Fibroblast of lung (primary cell): ENCODE results near the gene SH2B3. TPM values are rescaled to one million over a fixed set of nuclear protein-coding genes. Genes with fewer than 3 reads are reported as not detected.

Experiments used
- DNase-seq, 2 donors: peaks; one replicate each; pipeline versions ENCODE4 v3.0.0 to v3.0.0-alpha.2; 2010; ENCODE audit warnings: low read depth in 2 of 2
- H2AFZ ChIP-seq: 2 replicates; pipeline ENCODE4 v1.5.1; 2012; ENCODE audit warnings: low read length, control low read depth, inconsistent platforms
- H3K27ac ChIP-seq: 2 replicates; pipeline ENCODE4 v1.5.1; 2011; ENCODE audit warnings: low read length, control low read depth; ENCODE audit not compliant: insufficient read depth
- H3K27me3 ChIP-seq: 2 replicates; pipeline ENCODE4 v1.5.1; 2011; ENCODE audit warnings: mild to moderate bottlenecking, low read length; ENCODE audit not compliant: control insufficient read depth, insufficient read depth
- H3K36me3 ChIP-seq: 2 replicates; pipeline ENCODE4 v1.5.1; 2011; ENCODE audit warnings: low read length; ENCODE audit not compliant: control insufficient read depth, insufficient read depth
- H3K4me1 ChIP-seq: 2 replicates; pipeline ENCODE4 v1.5.1; 2011; ENCODE audit warnings: low read length; ENCODE audit not compliant: control insufficient read depth, insufficient read depth; ENCODE audit errors: extremely low read depth
- H3K4me2 ChIP-seq: 2 replicates; pipeline ENCODE4 v1.5.1; 2011; ENCODE audit warnings: low read length, control low read depth; ENCODE audit not compliant: insufficient read depth; ENCODE audit errors: extremely low read depth
- H3K4me3 ChIP-seq, 4 experiments: fragments of 200-600 bp in 1 of 4; sonication (generic) in 1 of 4; replicated peaks in 1 of 4; 2 replicates each; pipeline ENCODE4 v1.5.1; 2011 to 2016; ENCODE audit warnings: low read length in 4 of 4, low read depth in 3 of 4, mild to moderate bottlenecking in 3 of 4, control low read depth in 2 of 4, inconsistent platforms in 1 of 4, mixed read lengths in 1 of 4; ENCODE audit not compliant: insufficient read depth in 1 of 4; ENCODE audit errors: control extremely low read depth in 1 of 4
- H3K79me2 ChIP-seq: 2 replicates; pipeline ENCODE4 v1.5.1; 2012; ENCODE audit warnings: mild to moderate bottlenecking, low read length, inconsistent platforms; ENCODE audit not compliant: control insufficient read depth, insufficient read depth
- H3K9ac ChIP-seq: 2 replicates; pipeline ENCODE4 v1.5.1; 2011; ENCODE audit warnings: mild to moderate bottlenecking, low read length, control low read depth; ENCODE audit not compliant: insufficient read depth
- H3K9me3 ChIP-seq: 2 replicates; pipeline ENCODE4 v1.5.1; 2012; ENCODE audit warnings: low read depth, low read length; ENCODE audit not compliant: control insufficient read depth, insufficient read depth
- H4K20me1 ChIP-seq: 2 replicates; pipeline ENCODE4 v1.5.1; 2011; ENCODE audit warnings: low read length; ENCODE audit not compliant: control insufficient read depth, insufficient read depth; ENCODE audit errors: extremely low read depth
- EZH2 ChIP-seq: IDR thresholded peaks from 2 replicates; pipeline ENCODE4 v1.5.1; 2012; ENCODE audit warnings: low read length, control low read depth, mild to moderate bottlenecking; ENCODE audit errors: missing control alignments
- polyA plus RNA-seq, 2 donors: library from polyadenylated mRNA; depleted of rRNA in 1 of 2; stranded (reverse) in 1 of 2; unstranded in 1 of 2; fragments of >200 nt; gene quantifications; 2 replicates each; pipeline ENCODE4 v1.2.1, GENCODE V29; 2011 to 2012; ENCODE audit warnings: missing spikeins in 1 of 2
- total RNA-seq: library from RNA; depleted of rRNA; stranded (reverse); fragments of >200 nt; gene quantifications from 2 replicates; pipeline ENCODE4 v1.2.1, GENCODE V29; 2014
- TF ChIP-seq, protein P1 (sequence below), 2 donors: IDR thresholded peaks in 1 of 2; conservative IDR thresholded peaks in 1 of 2; 1 replicate in 1 of 2; 2 replicates in 1 of 2; pipeline ENCODE4 v1.5.1; 2011 to 2012; ENCODE audit warnings: low read length in 2 of 2, control low read depth in 1 of 2, inconsistent platforms in 1 of 2, low read depth in 1 of 2, mild to moderate bottlenecking in 1 of 2

SH2B3 gene
- total and polyA plus RNA-seq, 2 donors (not counting 1 experiment from before 2014, with no cell fraction given), result 18.0 to 32.0 TPM

DNA sequence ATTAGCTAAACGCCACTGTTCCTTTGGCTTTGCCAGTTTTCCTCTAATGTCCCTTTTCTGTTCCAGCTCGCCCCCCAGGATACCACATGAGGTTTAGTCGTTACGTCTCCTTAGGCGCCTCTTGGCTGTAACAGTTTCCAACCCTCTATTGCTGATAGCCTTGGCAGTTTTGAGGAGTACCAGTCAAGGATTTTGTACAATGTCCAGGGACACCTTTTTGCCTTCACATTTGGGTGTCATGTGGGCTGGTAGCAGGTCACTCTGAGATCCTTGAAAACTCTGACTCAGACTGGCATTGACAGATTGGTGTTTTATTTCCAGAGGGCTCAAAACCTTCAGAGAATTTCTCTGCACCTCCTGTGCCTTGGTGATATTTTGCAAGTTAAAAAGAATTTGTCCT is 14.1 kb downstream of the SH2B3 start:
- Histone ChIP-seq H3K9me3 (no peaks in the 10 kb centered on the region), H3K27ac (no peak overlapping the region), H2AFZ (no peak overlapping the region), H3K27me3 (no peaks in the 10 kb centered on the region), H4K20me1 (no peaks in the 10 kb centered on the region), H3K79me2 (peaks cover 85% of the 10 kb centered on the region), H3K9ac (no peak overlapping the region), H3K36me3 (peaks cover 8% of the 10 kb centered on the region), H3K4me2 (no peak overlapping the region), H3K4me1 (peaks cover under 1% of the 10 kb centered on the region), H3K4me3 (no peak overlapping the region)
- TF ChIP-seq, protein P1, sequence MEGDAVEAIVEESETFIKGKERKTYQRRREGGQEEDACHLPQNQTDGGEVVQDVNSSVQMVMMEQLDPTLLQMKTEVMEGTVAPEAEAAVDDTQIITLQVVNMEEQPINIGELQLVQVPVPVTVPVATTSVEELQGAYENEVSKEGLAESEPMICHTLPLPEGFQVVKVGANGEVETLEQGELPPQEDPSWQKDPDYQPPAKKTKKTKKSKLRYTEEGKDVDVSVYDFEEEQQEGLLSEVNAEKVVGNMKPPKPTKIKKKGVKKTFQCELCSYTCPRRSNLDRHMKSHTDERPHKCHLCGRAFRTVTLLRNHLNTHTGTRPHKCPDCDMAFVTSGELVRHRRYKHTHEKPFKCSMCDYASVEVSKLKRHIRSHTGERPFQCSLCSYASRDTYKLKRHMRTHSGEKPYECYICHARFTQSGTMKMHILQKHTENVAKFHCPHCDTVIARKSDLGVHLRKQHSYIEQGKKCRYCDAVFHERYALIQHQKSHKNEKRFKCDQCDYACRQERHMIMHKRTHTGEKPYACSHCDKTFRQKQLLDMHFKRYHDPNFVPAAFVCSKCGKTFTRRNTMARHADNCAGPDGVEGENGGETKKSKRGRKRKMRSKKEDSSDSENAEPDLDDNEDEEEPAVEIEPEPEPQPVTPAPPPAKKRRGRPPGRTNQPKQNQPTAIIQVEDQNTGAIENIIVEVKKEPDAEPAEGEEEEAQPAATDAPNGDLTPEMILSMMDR (conservative IDR thresholded peaks at IDR 0.05 in 1 of 2, IDR thresholded peaks at IDR 0.05 in 1 of 2; ENCODE audit: low read depth in 1 of 2, low read length in 2 of 2), result no peak
- no peak for TF ChIP-seq EZH2
- no peak for DNase-seq

DNA sequence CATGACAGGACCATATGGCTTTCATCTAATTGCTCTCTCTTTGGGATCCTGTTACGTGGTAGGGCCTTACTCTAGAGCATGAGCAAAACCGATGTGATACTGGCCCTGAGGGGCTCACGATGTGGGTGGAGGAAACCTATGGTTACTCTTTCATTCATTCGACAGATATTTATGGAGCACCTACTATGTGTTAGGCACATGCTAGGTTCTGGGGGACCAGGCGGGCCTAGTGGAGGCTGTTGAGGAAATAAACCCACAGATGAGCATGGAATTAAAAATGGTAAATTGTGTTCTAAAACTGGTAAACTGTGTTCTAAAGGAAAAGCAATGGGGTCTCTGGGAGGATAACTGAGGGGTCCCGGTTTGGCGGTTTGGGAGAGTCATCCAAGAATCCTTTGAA is 14.8 kb downstream of the SH2B3 start:
- TF ChIP-seq EZH2, result no peak
- TF ChIP-seq, protein P1 (conservative IDR thresholded peaks at IDR 0.05 in 1 of 2, IDR thresholded peaks at IDR 0.05 in 1 of 2; ENCODE audit: low read depth in 1 of 2, low read length in 2 of 2), result no peak
- Histone ChIP-seq H3K4me1 (peaks cover 6% of the 10 kb centered on the region), H3K4me2 (no peak overlapping the region), H3K9ac (no peak overlapping the region), H3K36me3 (peaks cover 8% of the 10 kb centered on the region), H3K79me2 (peaks cover 86% of the 10 kb centered on the region), H3K27me3 (no peaks in the 10 kb centered on the region), H3K27ac (no peak overlapping the region), H3K9me3 (no peaks in the 10 kb centered on the region), H2AFZ (no peak overlapping the region), H4K20me1 (no peaks in the 10 kb centered on the region), H3K4me3 (no peak overlapping the region)
- no peak for DNase-seq

DNA sequence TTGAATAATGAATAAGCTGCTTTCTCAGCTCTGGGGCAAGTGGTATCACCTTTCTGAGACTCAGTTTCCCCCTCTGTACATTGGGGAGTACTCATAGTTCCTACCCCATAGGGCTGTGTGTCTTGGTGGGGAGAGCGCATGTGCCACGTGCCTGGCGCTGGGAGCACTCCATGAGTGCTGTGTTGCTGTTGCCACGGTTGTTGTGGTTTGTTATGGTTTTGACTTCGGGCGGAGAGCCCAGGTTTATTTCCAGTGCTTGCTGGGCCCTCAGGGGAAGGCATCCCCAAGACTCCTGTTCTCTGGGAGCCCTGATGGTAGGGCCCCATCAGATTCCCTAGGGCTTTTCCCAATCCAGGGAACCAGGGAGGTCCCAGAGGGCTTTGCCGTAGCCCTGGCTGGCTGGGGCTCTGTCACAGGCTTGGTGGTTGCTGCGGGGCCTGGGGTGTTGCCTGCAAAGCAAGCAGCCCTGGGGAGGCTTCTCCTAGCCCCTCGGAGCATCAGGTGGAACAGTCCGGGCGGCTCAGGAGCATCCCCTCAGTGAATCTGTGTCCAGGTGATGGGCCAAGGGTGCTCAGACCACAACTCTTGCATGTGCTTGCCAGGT is 18.6 kb downstream of the SH2B3 start:
- Histone ChIP-seq H3K4me2 (no peak overlapping the region), H3K27me3 (no peaks in the 10 kb centered on the region), H3K9me3 (no peaks in the 10 kb centered on the region), H3K4me1 (peaks cover 12% of the 10 kb centered on the region), H3K36me3 (peaks cover 7% of the 10 kb centered on the region), H3K4me3 (no peak overlapping the region), H3K27ac (peak overlapping the region; percentile 28), H3K79me2 (peaks cover 90% of the 10 kb centered on the region), H3K9ac (no peak overlapping the region), H2AFZ (no peak overlapping the region), H4K20me1 (no peaks in the 10 kb centered on the region)
- TF ChIP-seq EZH2, result no peak
- TF ChIP-seq, protein P1 (conservative IDR thresholded peaks at IDR 0.05 in 1 of 2, IDR thresholded peaks at IDR 0.05 in 1 of 2; ENCODE audit: low read depth in 1 of 2, low read length in 2 of 2), result no peak
- DNase-seq, result no peak
